ENCODE results near the gene CPSF6. TPM values are rescaled to one million over a fixed set of nuclear protein-coding genes. Genes with fewer than 3 reads are reported as not detected.
"Not testable (repeated sequence)": the region's sequence is repeated elsewhere in the genome, so short reads cannot be mapped to it uniquely, and the experiment has no call there.

Gene CPSF6
- polyA plus RNA-seq (ENCODE audit: insufficient read length in 3 of 3) = 100 to 1,000 TPM in 2 of 3 donors, 10 to 100 TPM in 1; 95.9 to 104 (median 103) TPM

GRCh38 chr12:69239352-69239921, at the start of gene CPSF6:
CPSF6 (plus strand) TSS chr12:69239569; CDS start chr12:69239647, 78 bp downstream.
- DNase-seq (ENCODE audit: low read depth in 3 of 3, low spot score in 2 of 3) = peak; percentile 58 to 84 (median 79)

- DNase-seq (ENCODE audit: low read depth in 3 of 3, low spot score in 2 of 3) = no peak
Measured at GRCh38 chr12:69196302-69197288, 42.8 kb upstream of the CPSF6 start.

- not testable (repeated sequence) for DNase-seq (ENCODE audit: low read depth in 3 of 3, low spot score in 2 of 3)
Measured at GRCh38 chr12:69199976-69200375, 39.4 kb upstream of the CPSF6 start.

- no peak for DNase-seq (ENCODE audit: low read depth in 3 of 3, low spot score in 2 of 3)
Measured at GRCh38 chr12:69204191-69204590, 35.2 kb upstream of the CPSF6 start.

GRCh38 chr12:69210661-69211060, 28.7 kb upstream of the CPSF6 start:
- DNase-seq (ENCODE audit: low read depth in 3 of 3, low spot score in 2 of 3) = no peak

GRCh38 chr12:69211160-69211559, 28.2 kb upstream of the CPSF6 start:
- DNase-seq (ENCODE audit: low read depth in 3 of 3, low spot score in 2 of 3) = no peak

GRCh38 chr12:69214169-69214568, 25.2 kb upstream of the CPSF6 start:
- no peak for DNase-seq (ENCODE audit: low read depth in 3 of 3, low spot score in 2 of 3)

- DNase-seq (ENCODE audit: low read depth in 3 of 3, low spot score in 2 of 3) = no peak
Measured at GRCh38 chr12:69225251-69225910, 14.0 kb upstream of the CPSF6 start.

- no peak for DNase-seq (ENCODE audit: low read depth in 3 of 3, low spot score in 2 of 3)
Measured at GRCh38 chr12:69231479-69231878, 7.9 kb upstream of the CPSF6 start.

GRCh38 chr12:69238589-69239351, 599 bp upstream of the CPSF6 start:
- no peak for DNase-seq (ENCODE audit: low read depth in 3 of 3, low spot score in 2 of 3)

- peak in 1 of 3 donors; percentile 45 for DNase-seq (ENCODE audit: low read depth in 3 of 3, low spot score in 2 of 3)
Measured at GRCh38 chr12:69239922-69240630, 707 bp downstream of the CPSF6 start.

GRCh38 chr12:69240631-69240995, 1.2 kb downstream of the CPSF6 start:
- DNase-seq (ENCODE audit: low read depth in 3 of 3, low spot score in 2 of 3) = no peak

- DNase-seq (ENCODE audit: low read depth in 3 of 3, low spot score in 2 of 3) = no peak
Measured at GRCh38 chr12:69241438-69242092, 2.2 kb downstream of the CPSF6 start.

GRCh38 chr12:69243099-69244084, 4.0 kb downstream of the CPSF6 start:
- no peak for DNase-seq (ENCODE audit: low read depth in 3 of 3, low spot score in 2 of 3)

GRCh38 chr12:69247268-69248018, 8.1 kb downstream of the CPSF6 start:
- no peak for DNase-seq (ENCODE audit: low read depth in 3 of 3, low spot score in 2 of 3)

GRCh38 chr12:69252033-69252432, 12.7 kb downstream of the CPSF6 start:
- no peak for DNase-seq (ENCODE audit: low read depth in 3 of 3, low spot score in 2 of 3)

GRCh38 chr12:69254046-69254445, 14.7 kb downstream of the CPSF6 start:
- no peak for DNase-seq (ENCODE audit: low read depth in 3 of 3, low spot score in 2 of 3)

GRCh38 chr12:69254862-69255261, 15.5 kb downstream of the CPSF6 start:
- no peak for DNase-seq (ENCODE audit: low read depth in 3 of 3, low spot score in 2 of 3)

Data from right renal cortex interstitium (tissue), 3 donors.